Caco-2 (cell line): ENCODE results near the gene GRID1. TPM values are rescaled to one million over a fixed set of nuclear protein-coding genes. Genes with fewer than 3 reads are reported as not detected.

Source experiments
- BruUV-seq: library from RNA; stranded (reverse); fragments of 400-500 nt; replicated peaks from 2 replicates; lab custom pipeline; 2021; lab: Mats Ljungman, UMichigan
- CTCF ChIA-PET: fragments of 300-600 bp; sonication (Branson Sonifier 250); formaldehyde crosslinking; loops from one replicate; lab custom pipeline; 2022; ENCODE audit warnings: antibody characterized with exemption; lab: Charles Lee
- POLR2A ChIA-PET: fragments of 300-600 bp; sonication (Branson Sonifier 250); formaldehyde crosslinking; loops from one replicate; lab custom pipeline; 2022; ENCODE audit warnings: antibody characterized with exemption; lab: Charles Lee
- DNase-seq, 2 experiments: peaks; one replicate each; pipeline versions ENCODE4 v3.0.0 to v3.0.0-alpha.2; 2020 to 2022
- H3K27me3 ChIP-seq: replicated peaks from 2 replicates; pipeline ENCODE4 v1.6.0; 2011; ENCODE audit warnings: low read length; ENCODE audit not compliant: control insufficient read depth, insufficient read depth
- H3K36me3 ChIP-seq: 2 replicates; pipeline ENCODE4 v1.5.1; 2011; ENCODE audit warnings: low read length; ENCODE audit not compliant: control insufficient read depth, insufficient read depth
- H3K4me1 ChIP-seq: fragments of 250-450 bp; sonication (Bioruptor Pico); 2 replicates; pipeline ENCODE4 v1.5.1; 2020; ENCODE audit warnings: mild to moderate bottlenecking
- H3K4me3 ChIP-seq: 2 replicates; pipeline ENCODE4 v1.5.1; 2011; ENCODE audit warnings: low read depth, mild to moderate bottlenecking, control low read depth, low read length
- H3K9me3 ChIP-seq: fragments of 250-450 bp; sonication (Bioruptor Pico); 2 replicates; pipeline ENCODE4 v1.5.1; 2020; ENCODE audit warnings: mild to moderate bottlenecking, moderate library complexity
- H3K27ac Mint-ChIP-seq: one replicate; pipeline ENCODE4 v1.8.0; 2022; ENCODE audit warnings: mixed read lengths; ENCODE audit not compliant: unreplicated experiment
- H3K27me3 Mint-ChIP-seq: one replicate; pipeline ENCODE4 v1.8.0; 2022; ENCODE audit warnings: mixed read lengths; ENCODE audit not compliant: insufficient read depth, unreplicated experiment
- H3K36me3 Mint-ChIP-seq: one replicate; pipeline ENCODE4 v1.8.0; 2022; ENCODE audit warnings: mild to moderate bottlenecking, mixed read lengths; ENCODE audit not compliant: insufficient read depth, unreplicated experiment
- H3K4me1 Mint-ChIP-seq: one replicate; pipeline ENCODE4 v1.8.0; 2022; ENCODE audit warnings: low read depth, mixed read lengths; ENCODE audit not compliant: unreplicated experiment
- H3K4me3 Mint-ChIP-seq: one replicate; pipeline ENCODE4 v1.8.0; 2022; ENCODE audit warnings: mild to moderate bottlenecking, moderate library complexity, mixed read lengths; ENCODE audit not compliant: unreplicated experiment
- H3K9me3 Mint-ChIP-seq: one replicate; pipeline ENCODE4 v1.8.0; 2022; ENCODE audit warnings: mixed read lengths; ENCODE audit not compliant: unreplicated experiment
- CTCF ChIP-seq, 2 experiments: fragments of 200-600 bp in 1 of 2; IDR thresholded peaks; 1 replicate in 1 of 2; 2 replicates in 1 of 2; pipeline versions ENCODE4 v1.5.1 to v1.8.0; 2011 to 2022; ENCODE audit warnings: antibody characterized with exemption in 1 of 2, control low read depth in 1 of 2, inconsistent platforms in 1 of 2, low read depth in 1 of 2, low read length in 1 of 2, mild to moderate bottlenecking in 1 of 2, moderate library complexity in 1 of 2; ENCODE audit not compliant: insufficient read depth in 1 of 2, severe bottlenecking in 1 of 2, unreplicated experiment in 1 of 2
- intact Hi-C: fragments of 100-400 bp; cut with micrococcal nuclease; formaldehyde crosslinking; loops from one replicate; pipeline ENCODE4 v1.10.0; 2022; ENCODE audit not compliant: unreplicated experiment
- total RNA-seq: library from RNA; stranded (reverse); gene quantifications from 2 replicates; pipeline ENCODE4 v1.2.3, GENCODE V29; 2022

The GRID1 gene
- total RNA-seq, 1 experiment from 2014 or later = 8.0 TPM

GRCh38 chr10:86305521-86305920, 61.1 kb downstream of the GRID1 start:
- TF ChIP-seq CTCF (IDR thresholded peaks at IDR 0.05; ENCODE audit: insufficient read depth in 1 of 2, low read depth in 1 of 2, low read length in 1 of 2, severe bottlenecking in 1 of 2, unreplicated experiment in 1 of 2) = no peak

GRCh38 chr10:86304436-86304835, 62.2 kb downstream of the GRID1 start:
- no peak overlapping the region for H3K27ac Mint-ChIP-seq
- Histone ChIP-seq H3K36me3 (no peaks in the 10 kb centered on the region), H3K4me1 (no peaks in the 10 kb centered on the region), H3K27me3 (no peaks in the 10 kb centered on the region), H3K4me3 (no peak overlapping the region), H3K9me3 (no peaks in the 10 kb centered on the region)
- H3K4me1 Mint-ChIP-seq = no peaks in the 10 kb centered on the region
- DNase-seq = no peak
- BruUV-seq = no TSS peak
- TF ChIP-seq CTCF (IDR thresholded peaks at IDR 0.05; ENCODE audit: insufficient read depth in 1 of 2, low read depth in 1 of 2, low read length in 1 of 2, severe bottlenecking in 1 of 2, unreplicated experiment in 1 of 2) = no peak
- CTCF ChIA-PET = interaction anchor here (0.6 kb wide), 2 partner anchors 84 to 159 kb away, joined by 3 to 6 read pairs; no protein-coding TSS in a partner anchor
- H3K27me3 Mint-ChIP-seq = peaks cover 12% of the 10 kb centered on the region
- intact Hi-C loops = no loop called here
- POLR2A ChIA-PET = no interaction called here
- H3K4me3 Mint-ChIP-seq = no peak overlapping the region
- peaks cover 4% of the 10 kb centered on the region for H3K36me3 Mint-ChIP-seq
- no peaks in the 10 kb centered on the region for H3K9me3 Mint-ChIP-seq

More at GRCh38 chr10:86305521-86305920, 61.1 kb downstream of the GRID1 start:
- H3K36me3 ChIP-seq = no peaks in the 10 kb centered on the region
- no TSS peak for BruUV-seq
- no peaks in the 10 kb centered on the region for H3K9me3 ChIP-seq
- Mint-ChIP-seq H3K4me1 (no peaks in the 10 kb centered on the region), H3K27me3 (peaks cover 12% of the 10 kb centered on the region), H3K27ac (no peak overlapping the region), H3K4me3 (no peak overlapping the region), H3K9me3 (no peaks in the 10 kb centered on the region), H3K36me3 (peaks cover 4% of the 10 kb centered on the region)
- CTCF ChIA-PET = interaction anchor here (0.7 kb wide), 1 partner anchor 8 kb away, joined by 6 read pairs; no protein-coding TSS in a partner anchor
- no peak for DNase-seq
- no peak overlapping the region for H3K4me3 ChIP-seq
- no peaks in the 10 kb centered on the region for H3K27me3 ChIP-seq
- intact Hi-C loops = loop anchor here (5.0 kb wide), 1 partner anchor 103 kb away; no protein-coding TSS in a partner anchor
- POLR2A ChIA-PET = no interaction called here
- H3K4me1 ChIP-seq = no peaks in the 10 kb centered on the region

GRCh38 chr10:86303626-86304025, 63.0 kb downstream of the GRID1 start:
- CTCF ChIA-PET = no interaction called here
- Mint-ChIP-seq H3K9me3 (no peaks in the 10 kb centered on the region), H3K27me3 (peaks cover 12% of the 10 kb centered on the region), H3K4me1 (no peaks in the 10 kb centered on the region), H3K4me3 (no peak overlapping the region), H3K36me3 (peaks cover 4% of the 10 kb centered on the region), H3K27ac (no peak overlapping the region)
- intact Hi-C loops = no loop called here
- no peaks in the 10 kb centered on the region for H3K9me3 ChIP-seq
- no peak overlapping the region for H3K4me3 ChIP-seq
- no peak for TF ChIP-seq CTCF (IDR thresholded peaks at IDR 0.05; ENCODE audit: insufficient read depth in 1 of 2, low read depth in 1 of 2, low read length in 1 of 2, severe bottlenecking in 1 of 2, unreplicated experiment in 1 of 2)
- POLR2A ChIA-PET = no interaction called here
- H3K36me3 ChIP-seq = no peaks in the 10 kb centered on the region
- BruUV-seq = no TSS peak
- no peak for DNase-seq
- no peaks in the 10 kb centered on the region for H3K27me3 ChIP-seq
- no peaks in the 10 kb centered on the region for H3K4me1 ChIP-seq
